Activated B cell treated with CpG ODN at 0.5 μM for 24 hours (primary cell): ENCODE data around the gene PLA2G3. TPM values are rescaled to one million over a fixed set of nuclear protein-coding genes. Genes with fewer than 3 reads are reported as not detected.

Experiments
- ATAC-seq: fragments of 200-7000 bp; cut with Tn5 transposase; one replicate; pipeline ENCODE4 v1.10.0; 2021; ENCODE audit warnings: low read depth, mild to moderate bottlenecking, moderate library complexity
- CTCF ChIA-PET: fragments of 350-600 bp; sonication (Branson Sonifier 250); formaldehyde crosslinking; loops from one replicate; lab custom pipeline; 2021; ENCODE audit warnings: antibody characterized with exemption; lab: Charles Lee
- POLR2A ChIA-PET: fragments of 350-600 bp; sonication (Branson Sonifier 250); formaldehyde crosslinking; loops from one replicate; lab custom pipeline; 2021; ENCODE audit warnings: antibody characterized with exemption; lab: Charles Lee
- DNase-seq: peaks from one replicate; pipeline ENCODE4 v3.0.0; 2022
- H3K27ac Mint-ChIP-seq: one replicate; pipeline ENCODE4 v1.8.0; 2020; ENCODE audit warnings: mixed read lengths
- H3K27me3 Mint-ChIP-seq: one replicate; pipeline ENCODE4 v1.8.0; 2021; ENCODE audit warnings: mixed read lengths
- H3K36me3 Mint-ChIP-seq: one replicate; pipeline ENCODE4 v1.8.0; 2021; ENCODE audit warnings: low read depth, mixed read lengths
- H3K4me1 Mint-ChIP-seq: one replicate; pipeline ENCODE4 v1.8.0; 2021; ENCODE audit warnings: mixed read lengths
- H3K4me3 Mint-ChIP-seq: one replicate; pipeline ENCODE4 v1.8.0; 2020; ENCODE audit warnings: mild to moderate bottlenecking, mixed read lengths
- H3K9me3 Mint-ChIP-seq: one replicate; pipeline ENCODE4 v1.8.0; 2020; ENCODE audit warnings: mixed read lengths
- CTCF ChIP-seq: fragments of 200-600 bp; IDR thresholded peaks from one replicate; pipeline ENCODE4 v1.8.0; 2022; ENCODE audit warnings: antibody characterized with exemption, mild to moderate bottlenecking
- intact Hi-C: fragments of 100-400 bp; cut with micrococcal nuclease; formaldehyde crosslinking; loops from one replicate; pipeline ENCODE4 v1.15.1; 2024
- total RNA-seq: library from RNA; stranded (reverse); gene quantifications from 2 replicates; pipeline ENCODE4 v1.2.3, GENCODE V29; 2022

Gene PLA2G3
- total RNA-seq, 1 donor from 2014 or later: not detected

- H3K27me3 Mint-ChIP-seq: peaks cover 8% of the 10 kb centered on the region
- no peaks in the 10 kb centered on the region for H3K36me3 Mint-ChIP-seq
- no peaks in the 10 kb centered on the region for H3K4me1 Mint-ChIP-seq
- intact Hi-C loops: no loop called here
- H3K4me3 Mint-ChIP-seq: no peak overlapping the region
- no peaks in the 10 kb centered on the region for H3K9me3 Mint-ChIP-seq
- TF ChIP-seq CTCF: no peak
- no peak for DNase-seq
- POLR2A ChIA-PET: no interaction called here
- CTCF ChIA-PET: no interaction called here
- H3K27ac Mint-ChIP-seq: no peak overlapping the region
- no peak for ATAC-seq
Measured at GRCh38 chr22:31136711-31137110, 3.6 kb downstream of the PLA2G3 start.

GRCh38 chr22:31136155-31136554 is 4.2 kb downstream of the PLA2G3 start:
- CTCF ChIA-PET: no interaction called here

GRCh38 chr22:31135706-31136105 is 4.6 kb downstream of the PLA2G3 start:
- ATAC-seq: no peak

More at GRCh38 chr22:31136155-31136554, 4.2 kb downstream of the PLA2G3 start:
- H3K27me3 Mint-ChIP-seq: peaks cover 8% of the 10 kb centered on the region
- intact Hi-C loops: no loop called here
- H3K4me1 Mint-ChIP-seq: no peaks in the 10 kb centered on the region
- no peak overlapping the region for H3K4me3 Mint-ChIP-seq
- POLR2A ChIA-PET: no interaction called here
- TF ChIP-seq CTCF: no peak
- ATAC-seq (no peak), DNase-seq (no peak)
- no peaks in the 10 kb centered on the region for H3K36me3 Mint-ChIP-seq
- H3K27ac Mint-ChIP-seq: no peak overlapping the region
- H3K9me3 Mint-ChIP-seq: no peaks in the 10 kb centered on the region

DNA sequence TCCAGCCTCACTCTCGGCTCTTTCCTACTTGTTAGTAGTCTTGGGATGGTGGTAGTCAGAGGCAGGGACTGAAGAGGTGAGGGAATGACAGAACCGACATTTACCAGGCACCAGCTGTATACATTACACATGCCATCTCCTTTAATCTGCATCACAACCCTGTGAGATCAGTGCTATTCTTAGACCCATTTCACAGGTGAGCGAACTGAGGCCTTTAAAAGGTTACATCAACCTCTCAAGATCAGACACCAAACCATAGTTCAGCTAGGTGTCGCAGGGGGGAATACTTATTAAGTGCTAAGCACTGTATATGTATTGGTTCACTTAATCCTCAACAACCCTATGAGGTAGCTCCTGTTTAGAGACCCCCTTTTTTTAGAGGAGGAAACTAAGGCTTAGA is 5.6 kb downstream of the PLA2G3 start:
- no peak for DNase-seq
- ATAC-seq: no peak
- CTCF ChIA-PET: no interaction called here
- intact Hi-C loops: no loop called here
- Mint-ChIP-seq H3K27ac (no peak overlapping the region), H3K4me1 (no peaks in the 10 kb centered on the region), H3K27me3 (peaks cover 6% of the 10 kb centered on the region), H3K4me3 (no peak overlapping the region), H3K9me3 (no peaks in the 10 kb centered on the region), H3K36me3 (no peaks in the 10 kb centered on the region)
- TF ChIP-seq CTCF: no peak
- POLR2A ChIA-PET: no interaction called here

More at GRCh38 chr22:31135706-31136105, 4.6 kb downstream of the PLA2G3 start:
- ChIA-PET CTCF (no interaction called here), POLR2A (no interaction called here)
- Mint-ChIP-seq H3K4me3 (no peak overlapping the region), H3K27ac (no peak overlapping the region), H3K4me1 (no peaks in the 10 kb centered on the region), H3K36me3 (no peaks in the 10 kb centered on the region), H3K27me3 (peaks cover 8% of the 10 kb centered on the region), H3K9me3 (no peaks in the 10 kb centered on the region)
- intact Hi-C loops: no loop called here
- no peak for TF ChIP-seq CTCF
- no peak for DNase-seq

GRCh38 chr22:31133911-31134310 is 6.4 kb downstream of the PLA2G3 start:
- TF ChIP-seq CTCF: no peak
- CTCF ChIA-PET: no interaction called here

More at GRCh38 chr22:31133911-31134310, 6.4 kb downstream of the PLA2G3 start:
- Mint-ChIP-seq H3K4me1 (no peaks in the 10 kb centered on the region), H3K27ac (no peak overlapping the region), H3K4me3 (no peak overlapping the region), H3K27me3 (peaks cover 2% of the 10 kb centered on the region), H3K9me3 (no peaks in the 10 kb centered on the region), H3K36me3 (no peaks in the 10 kb centered on the region)
- POLR2A ChIA-PET: no interaction called here
- DNase-seq: no peak
- ATAC-seq: no peak
- intact Hi-C loops: no loop called here
